Astrocyte of the cerebellum (primary cell): Measurements from ENCODE around the gene ARID1B.

Experiments used
- DNase-seq: peaks from one replicate; pipeline ENCODE4 v3.0.0-alpha.2; 2011; ENCODE audit warnings: low read depth
- H3K4me3 ChIP-seq: 2 replicates; pipeline ENCODE4 v1.5.1; 2011; ENCODE audit warnings: mild to moderate bottlenecking, low read depth, low read length, moderate library complexity
- in situ Hi-C: cut with HindIII; loops from 2 replicates; pipeline ENCODE4 v1.10.0; 2017; ENCODE audit warnings: low sequenced_read_pairs
- TF ChIP-seq, protein P1 (sequence below): IDR thresholded peaks from 2 replicates; pipeline ENCODE4 v1.5.1; 2012; ENCODE audit warnings: low read length, low read depth, moderate library complexity, mild to moderate bottlenecking; ENCODE audit errors: missing control alignments

Gene ARID1B

DNA sequence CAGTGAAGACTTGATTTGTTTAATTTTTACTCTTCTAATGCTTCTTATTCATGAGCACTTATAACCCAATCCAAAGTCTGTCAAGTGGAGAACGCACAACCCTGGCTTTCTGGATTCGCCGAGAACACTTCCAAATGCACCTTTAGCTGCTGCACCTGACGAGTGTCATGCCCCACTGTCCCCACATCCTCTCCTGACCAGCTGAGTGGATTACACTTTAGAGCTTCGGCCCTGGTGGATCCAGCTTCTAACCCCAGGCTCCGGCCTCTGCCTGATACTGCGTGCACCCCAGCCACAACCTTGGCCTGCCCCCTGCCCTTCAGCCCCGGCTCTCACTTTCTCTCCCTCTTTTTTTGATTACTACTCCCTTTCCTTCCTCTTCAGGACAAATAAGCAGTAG lies 287.3 kb downstream of the ARID1B start:
- H3K4me3 ChIP-seq = no peak overlapping the region
- no peak for DNase-seq
- in situ Hi-C loops = no loop called here
- TF ChIP-seq, protein P1, sequence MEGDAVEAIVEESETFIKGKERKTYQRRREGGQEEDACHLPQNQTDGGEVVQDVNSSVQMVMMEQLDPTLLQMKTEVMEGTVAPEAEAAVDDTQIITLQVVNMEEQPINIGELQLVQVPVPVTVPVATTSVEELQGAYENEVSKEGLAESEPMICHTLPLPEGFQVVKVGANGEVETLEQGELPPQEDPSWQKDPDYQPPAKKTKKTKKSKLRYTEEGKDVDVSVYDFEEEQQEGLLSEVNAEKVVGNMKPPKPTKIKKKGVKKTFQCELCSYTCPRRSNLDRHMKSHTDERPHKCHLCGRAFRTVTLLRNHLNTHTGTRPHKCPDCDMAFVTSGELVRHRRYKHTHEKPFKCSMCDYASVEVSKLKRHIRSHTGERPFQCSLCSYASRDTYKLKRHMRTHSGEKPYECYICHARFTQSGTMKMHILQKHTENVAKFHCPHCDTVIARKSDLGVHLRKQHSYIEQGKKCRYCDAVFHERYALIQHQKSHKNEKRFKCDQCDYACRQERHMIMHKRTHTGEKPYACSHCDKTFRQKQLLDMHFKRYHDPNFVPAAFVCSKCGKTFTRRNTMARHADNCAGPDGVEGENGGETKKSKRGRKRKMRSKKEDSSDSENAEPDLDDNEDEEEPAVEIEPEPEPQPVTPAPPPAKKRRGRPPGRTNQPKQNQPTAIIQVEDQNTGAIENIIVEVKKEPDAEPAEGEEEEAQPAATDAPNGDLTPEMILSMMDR = no peak

DNA sequence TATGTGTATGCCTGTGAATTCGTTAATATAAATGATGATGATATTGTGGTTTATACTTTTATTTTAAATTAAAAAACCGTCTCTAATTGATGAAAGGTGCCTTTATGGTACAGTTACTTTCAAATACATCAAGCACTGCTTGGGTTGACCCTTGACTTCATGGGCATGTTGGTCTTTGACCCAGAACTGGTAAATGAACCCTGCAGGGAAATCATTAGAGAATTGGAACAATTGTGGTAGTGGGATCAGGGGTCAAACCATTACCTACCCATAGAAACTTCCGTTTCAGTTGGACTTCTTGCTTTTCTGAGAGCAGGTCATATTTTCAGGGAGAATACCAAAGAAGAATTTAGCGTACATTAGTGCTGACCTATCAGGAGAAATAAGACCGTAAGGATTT lies 288.2 kb downstream of the ARID1B start:
- in situ Hi-C loops = no loop called here
- TF ChIP-seq, protein P1 = no peak
- DNase-seq = no peak
- H3K4me3 ChIP-seq = no peak overlapping the region

- H3K4me3 ChIP-seq = no peak overlapping the region
- in situ Hi-C loops = no loop called here
- no peak for DNase-seq
- TF ChIP-seq, protein P1 = no peak
Observed at GRCh38 chr6:157066781-157067491, 289.8 kb downstream of the ARID1B start.

GRCh38 chr6:157067507-157067906 lies 290.3 kb downstream of the ARID1B start:
- in situ Hi-C loops = no loop called here
- TF ChIP-seq, protein P1 = no peak
- DNase-seq = no peak
- no peak overlapping the region for H3K4me3 ChIP-seq

GRCh38 chr6:157068691-157069324 lies 291.6 kb downstream of the ARID1B start:
- in situ Hi-C loops = no loop called here
- DNase-seq = no peak
- TF ChIP-seq, protein P1 = no peak
- no peak overlapping the region for H3K4me3 ChIP-seq

DNA sequence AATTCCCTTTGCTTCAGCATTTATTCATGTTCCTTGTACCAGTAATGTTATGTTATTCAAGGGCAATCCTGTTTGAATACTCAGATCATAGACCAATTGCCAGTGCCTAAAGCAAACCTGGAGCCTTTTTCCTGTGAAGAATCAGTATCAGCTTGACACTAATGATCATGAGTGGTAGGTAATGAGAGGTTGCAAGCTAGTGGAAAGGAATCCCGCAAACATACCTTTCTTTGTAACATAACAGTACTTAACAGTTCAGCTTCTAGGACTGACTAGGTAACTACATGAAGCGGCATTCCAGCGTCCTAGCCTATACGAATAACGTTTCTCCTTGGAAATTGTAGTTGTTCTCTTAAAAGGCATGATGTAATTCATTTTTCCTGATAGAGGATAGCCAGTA lies 292.4 kb downstream of the ARID1B start:
- in situ Hi-C loops = no loop called here
- no peak for DNase-seq
- TF ChIP-seq, protein P1 = no peak
- no peak overlapping the region for H3K4me3 ChIP-seq
